Activated naive CD8-positive, alpha-beta T cell treated with anti-CD3 and anti-CD28 coated beads for 36 hours (primary cell): ENCODE results near the gene HSBP1. TPM values are rescaled to one million over a fixed set of nuclear protein-coding genes. Genes with fewer than 3 reads are reported as not detected.
A peak's percentile ranks its signal among the peaks of the same experiment; 100 is the strongest.

ENCODE experiments used
- DNase-seq: peaks from one replicate; pipeline ENCODE4 v3.0.0; 2021
- H3K27ac Mint-ChIP-seq: one replicate; pipeline ENCODE4 v1.8.0; 2022; ENCODE audit warnings: mild to moderate bottlenecking, moderate library complexity, mixed read lengths
- H3K27me3 Mint-ChIP-seq: one replicate; pipeline ENCODE4 v1.8.0; 2022; ENCODE audit warnings: mild to moderate bottlenecking, mixed read lengths
- H3K36me3 Mint-ChIP-seq: one replicate; pipeline ENCODE4 v1.8.0; 2021; ENCODE audit warnings: mild to moderate bottlenecking, mixed read lengths
- H3K4me1 Mint-ChIP-seq: one replicate; pipeline ENCODE4 v1.8.0; 2021; ENCODE audit warnings: mixed read lengths
- H3K4me3 Mint-ChIP-seq: one replicate; pipeline ENCODE4 v1.8.0; 2022; ENCODE audit warnings: mild to moderate bottlenecking, moderate library complexity, mixed read lengths
- H3K9me3 Mint-ChIP-seq: one replicate; pipeline ENCODE4 v1.8.0; 2022; ENCODE audit warnings: mixed read lengths
- total RNA-seq, 2 experiments: library from RNA; stranded (reverse); gene quantifications; one replicate each; pipeline ENCODE4 v1.2.3, GENCODE V29; 2021

HSBP1 gene
- total RNA-seq: 10 to 100 TPM; 70.6 to 82.0 TPM

GRCh38 chr16:83807710-83808572, at the start of gene HSBP1:
Gene HSBP1 (plus strand): TSS chr16:83807978. CDS start chr16:83808077, 99 bp downstream.
- peak within 1 kb of the TSS; percentile 93 for H3K27ac Mint-ChIP-seq
- peaks cover 25% of the 10 kb centered on the region for H3K4me1 Mint-ChIP-seq

GRCh38 chr16:83762141-83762991, 45.4 kb upstream of the HSBP1 start:
- Mint-ChIP-seq H3K4me1 (no peaks in the 10 kb centered on the region), H3K4me3 (no peak overlapping the region)

More at GRCh38 chr16:83807710-83808572, at the start of gene HSBP1:
- Mint-ChIP-seq H3K9me3 (peaks cover 2% of the 10 kb centered on the region), H3K4me3 (peak within 1 kb of the TSS; percentile 99), H3K27me3 (no peaks in the 10 kb centered on the region), H3K36me3 (peaks cover 26% of the 10 kb centered on the region)
- DNase-seq: peak; percentile 94

GRCh38 chr16:83762992-83763358, 44.8 kb upstream of the HSBP1 start:
- no peaks in the 10 kb centered on the region for H3K4me1 Mint-ChIP-seq
- H3K36me3 Mint-ChIP-seq: no peaks in the 10 kb centered on the region
- no peak overlapping the region for H3K27ac Mint-ChIP-seq
- H3K27me3 Mint-ChIP-seq: peaks cover 4% of the 10 kb centered on the region
- H3K9me3 Mint-ChIP-seq: no peaks in the 10 kb centered on the region
- no peak overlapping the region for H3K4me3 Mint-ChIP-seq
- DNase-seq: no peak

More at GRCh38 chr16:83762141-83762991, 45.4 kb upstream of the HSBP1 start:
- no peak for DNase-seq
- no peak overlapping the region for H3K27ac Mint-ChIP-seq
- H3K9me3 Mint-ChIP-seq: no peaks in the 10 kb centered on the region
- H3K27me3 Mint-ChIP-seq: peaks cover 7% of the 10 kb centered on the region
- no peaks in the 10 kb centered on the region for H3K36me3 Mint-ChIP-seq

DNA sequence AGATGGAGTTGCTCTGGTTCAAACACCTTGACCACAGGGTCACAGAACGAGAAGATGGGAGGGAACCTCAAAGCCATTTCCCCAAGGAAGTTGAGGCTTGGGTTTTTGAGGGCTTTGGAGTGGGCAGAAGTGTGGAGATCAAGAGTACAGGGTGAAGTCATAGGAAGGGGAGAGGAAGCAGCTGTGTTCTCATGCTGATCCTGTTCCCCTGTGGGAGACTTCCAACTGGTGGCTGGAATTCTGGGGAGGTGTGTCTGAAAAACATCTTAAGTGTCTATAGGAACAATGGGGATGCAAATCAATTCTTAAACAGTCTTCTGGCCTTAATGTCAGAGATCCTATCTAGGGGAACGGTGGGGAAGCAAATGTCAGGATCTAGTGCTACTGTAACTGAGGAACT, 38.8 kb upstream of the HSBP1 start:
- H3K9me3 Mint-ChIP-seq: no peaks in the 10 kb centered on the region
- H3K36me3 Mint-ChIP-seq: no peaks in the 10 kb centered on the region
- H3K27me3 Mint-ChIP-seq: peaks cover 4% of the 10 kb centered on the region
- DNase-seq: no peak
- no peaks in the 10 kb centered on the region for H3K4me1 Mint-ChIP-seq
- no peak overlapping the region for H3K27ac Mint-ChIP-seq
- H3K4me3 Mint-ChIP-seq: no peak overlapping the region

DNA sequence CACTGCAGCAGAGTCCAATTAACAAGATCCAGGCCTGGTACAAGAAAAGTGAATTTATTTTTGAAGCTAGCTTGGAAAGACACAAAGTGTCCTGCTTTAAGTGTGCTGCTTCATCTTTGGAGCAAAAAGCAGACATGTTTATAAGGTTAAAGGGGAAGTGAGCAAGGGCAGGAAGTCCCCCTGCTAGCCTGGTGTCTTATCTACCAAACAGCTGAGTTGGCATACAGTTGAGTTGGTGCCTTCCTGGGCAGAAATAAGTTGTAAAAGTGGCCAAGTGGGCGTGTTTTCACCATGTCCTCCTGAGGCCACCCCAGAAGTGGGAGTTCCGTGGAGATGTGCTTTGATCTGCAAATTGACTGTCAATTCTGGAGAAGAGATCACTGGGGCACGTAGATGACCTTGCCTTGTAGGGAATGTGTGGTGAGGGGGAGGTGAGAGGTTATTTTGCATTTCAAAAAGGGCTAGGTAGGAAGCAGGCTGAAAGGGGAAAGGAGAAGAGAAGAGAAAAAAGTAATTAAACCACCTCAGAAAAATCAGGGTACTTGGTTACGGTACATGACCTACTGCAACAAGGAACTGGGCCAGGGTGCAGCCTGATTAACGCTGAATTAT, 38.3 kb upstream of the HSBP1 start:
- H3K9me3 Mint-ChIP-seq: no peaks in the 10 kb centered on the region
- no peak overlapping the region for H3K27ac Mint-ChIP-seq
- H3K4me3 Mint-ChIP-seq: no peak overlapping the region
- H3K36me3 Mint-ChIP-seq: no peaks in the 10 kb centered on the region
- no peaks in the 10 kb centered on the region for H3K4me1 Mint-ChIP-seq
- H3K27me3 Mint-ChIP-seq: peaks cover 4% of the 10 kb centered on the region
- DNase-seq: no peak

GRCh38 chr16:83771306-83771942, 36.4 kb upstream of the HSBP1 start:
- H3K36me3 Mint-ChIP-seq: no peaks in the 10 kb centered on the region
- no peak overlapping the region for H3K4me3 Mint-ChIP-seq

DNA sequence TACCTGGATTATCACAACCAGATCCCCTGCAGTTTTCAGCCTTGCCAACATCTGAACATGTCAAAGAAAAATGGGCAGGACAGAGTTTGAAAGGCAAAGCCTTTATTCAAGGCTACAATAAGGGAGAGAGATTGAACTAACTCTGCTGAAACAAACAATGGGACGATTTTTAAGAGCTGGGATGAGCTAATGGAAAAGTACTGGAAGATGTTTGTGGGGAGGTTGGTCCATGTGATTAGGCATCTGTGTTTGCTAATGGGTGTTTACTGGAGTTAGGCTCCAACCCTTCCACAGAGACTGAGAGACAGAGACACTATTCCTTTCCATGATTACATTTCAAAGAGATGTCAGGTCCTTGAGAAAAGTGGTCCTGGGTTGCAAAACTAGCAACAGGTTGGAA, 35.0 kb upstream of the HSBP1 start:
- Mint-ChIP-seq H3K9me3 (no peaks in the 10 kb centered on the region), H3K27ac (no peak overlapping the region), H3K4me1 (no peaks in the 10 kb centered on the region), H3K36me3 (no peaks in the 10 kb centered on the region), H3K4me3 (no peak overlapping the region), H3K27me3 (peaks cover 12% of the 10 kb centered on the region)
- DNase-seq: no peak

More at GRCh38 chr16:83771306-83771942, 36.4 kb upstream of the HSBP1 start:
- Mint-ChIP-seq H3K27ac (no peak overlapping the region), H3K27me3 (peaks cover 12% of the 10 kb centered on the region), H3K9me3 (no peaks in the 10 kb centered on the region), H3K4me1 (no peaks in the 10 kb centered on the region)
- no peak for DNase-seq

- Mint-ChIP-seq H3K27ac (no peak overlapping the region), H3K4me1 (no peaks in the 10 kb centered on the region), H3K36me3 (no peaks in the 10 kb centered on the region), H3K4me3 (no peak overlapping the region), H3K27me3 (peaks cover 16% of the 10 kb centered on the region), H3K9me3 (no peaks in the 10 kb centered on the region)
- no peak for DNase-seq
Measured at GRCh38 chr16:83774066-83774465, 33.7 kb upstream of the HSBP1 start.

- no peaks in the 10 kb centered on the region for H3K36me3 Mint-ChIP-seq
- no peak overlapping the region for H3K4me3 Mint-ChIP-seq
- no peaks in the 10 kb centered on the region for H3K9me3 Mint-ChIP-seq
- no peak for DNase-seq
- H3K27me3 Mint-ChIP-seq: peaks cover 23% of the 10 kb centered on the region
- no peak overlapping the region for H3K27ac Mint-ChIP-seq
- no peaks in the 10 kb centered on the region for H3K4me1 Mint-ChIP-seq
Measured at GRCh38 chr16:83776944-83777343, 30.8 kb upstream of the HSBP1 start.

- Mint-ChIP-seq H3K4me1 (no peaks in the 10 kb centered on the region), H3K9me3 (no peaks in the 10 kb centered on the region), H3K36me3 (no peaks in the 10 kb centered on the region), H3K27ac (no peak overlapping the region), H3K4me3 (no peak overlapping the region), H3K27me3 (peaks cover 30% of the 10 kb centered on the region)
- no peak for DNase-seq
Measured at GRCh38 chr16:83779886-83780285, 27.9 kb upstream of the HSBP1 start.

GRCh38 chr16:83785455-83785854, 22.3 kb upstream of the HSBP1 start:
- Mint-ChIP-seq H3K27me3 (peaks cover 20% of the 10 kb centered on the region), H3K4me1 (no peaks in the 10 kb centered on the region), H3K9me3 (no peaks in the 10 kb centered on the region), H3K27ac (no peak overlapping the region), H3K4me3 (no peak overlapping the region), H3K36me3 (no peaks in the 10 kb centered on the region)
- DNase-seq: no peak

DNA sequence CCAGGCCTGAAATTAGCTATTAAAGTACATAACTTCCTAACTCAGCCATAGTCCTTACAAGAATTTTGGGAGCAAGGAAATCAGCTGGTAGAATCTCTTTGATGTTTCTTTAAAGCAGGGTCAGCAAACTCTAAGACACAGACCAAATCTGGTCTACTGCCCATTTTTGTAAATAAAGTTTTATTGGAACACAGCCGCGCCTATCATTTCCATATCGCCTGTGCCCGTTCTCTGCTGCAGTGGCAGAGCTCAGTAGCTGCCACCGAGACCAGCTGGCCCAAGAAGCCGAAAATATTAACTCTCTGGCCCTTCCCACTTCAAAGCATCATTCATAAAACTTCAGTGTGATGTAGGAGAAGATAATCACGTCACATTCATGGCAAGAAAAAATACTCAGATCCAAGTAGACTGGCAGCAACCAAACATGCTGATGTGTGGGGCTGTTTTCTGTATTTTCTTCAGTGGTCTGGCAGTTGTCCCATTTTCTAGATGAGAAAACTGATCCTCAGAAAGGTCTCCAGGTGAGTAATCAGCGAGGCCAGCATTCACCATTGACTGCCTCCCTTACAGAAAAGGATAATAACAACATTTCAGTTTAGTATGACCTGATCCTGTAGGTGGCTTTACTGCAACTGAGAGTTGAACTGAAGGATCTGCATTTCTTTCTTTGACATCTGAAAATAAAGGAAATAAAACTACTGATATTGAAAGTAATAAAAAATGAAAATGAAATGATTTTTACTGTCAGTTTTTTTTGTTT, 18.0 kb upstream of the HSBP1 start:
- Mint-ChIP-seq H3K4me1 (peaks cover 8% of the 10 kb centered on the region), H3K27ac (no peak overlapping the region), H3K36me3 (no peaks in the 10 kb centered on the region), H3K4me3 (no peak overlapping the region), H3K9me3 (no peaks in the 10 kb centered on the region), H3K27me3 (peaks cover 9% of the 10 kb centered on the region)
- no peak for DNase-seq

DNA sequence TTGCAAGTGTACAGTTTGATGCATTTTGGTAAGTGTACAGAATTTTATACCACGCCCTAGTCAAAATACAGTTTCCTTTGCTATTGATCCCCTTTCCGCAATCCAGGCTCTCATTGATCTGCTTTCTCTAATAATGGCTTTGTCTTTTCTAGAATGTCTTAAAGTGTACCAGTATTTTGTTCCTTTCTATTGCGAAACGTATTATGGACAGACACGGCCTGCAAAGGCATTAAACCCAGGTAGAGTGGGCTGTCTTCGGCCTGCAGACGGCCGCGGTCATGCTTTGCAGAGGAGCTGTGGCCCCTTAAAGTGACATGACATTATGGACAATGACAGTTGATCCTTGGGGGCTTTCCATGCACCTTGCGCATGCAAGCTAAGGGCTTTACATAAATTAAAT, 15.9 kb upstream of the HSBP1 start:
- Mint-ChIP-seq H3K36me3 (no peaks in the 10 kb centered on the region), H3K27ac (no peak overlapping the region), H3K27me3 (peaks cover 18% of the 10 kb centered on the region), H3K9me3 (no peaks in the 10 kb centered on the region), H3K4me1 (peaks cover 8% of the 10 kb centered on the region), H3K4me3 (no peak overlapping the region)
- DNase-seq: no peak

- no peak for DNase-seq
- Mint-ChIP-seq H3K9me3 (no peaks in the 10 kb centered on the region), H3K4me3 (no peak overlapping the region), H3K4me1 (peaks cover 8% of the 10 kb centered on the region), H3K36me3 (no peaks in the 10 kb centered on the region), H3K27me3 (peaks cover 22% of the 10 kb centered on the region), H3K27ac (no peak overlapping the region)
Measured at GRCh38 chr16:83792391-83792790, 15.4 kb upstream of the HSBP1 start.
